Left lung (tissue), 10 donors: ENCODE measurements around the gene CCSER2. TPM values are rescaled to one million over a fixed set of nuclear protein-coding genes. Genes with fewer than 3 reads are reported as not detected.

Experiments
- ATAC-seq: fragments of 200-7000 bp; cut with Tn5 transposase; one replicate; pipeline ENCODE4 v1.9.1; 2020; ENCODE audit warnings: moderate library complexity
- DNase-seq, 4 donors: peaks; one replicate each; pipeline ENCODE4 v3.0.0-alpha.2; 2013 to 2020
- H3K27ac ChIP-seq, 2 donors: fragments of 200-600 bp; sonication (generic) in 1 of 2; one replicate each; pipeline versions ENCODE4 v1.5.0 to v1.8.0; 2020 to 2021
- H3K27me3 ChIP-seq, 2 donors: fragments of 200-600 bp; sonication (generic) in 1 of 2; one replicate each; pipeline versions ENCODE4 v1.5.0 to v1.8.0; 2020 to 2021
- H3K36me3 ChIP-seq, 2 donors: fragments of 200-600 bp; sonication (generic) in 1 of 2; one replicate each; pipeline versions ENCODE4 v1.5.0 to v1.8.0; 2020 to 2021
- H3K4me1 ChIP-seq, 2 donors: fragments of 200-600 bp; one replicate each; pipeline ENCODE4 v1.8.0; 2021
- H3K4me3 ChIP-seq, 2 donors: fragments of 200-600 bp; sonication (generic) in 1 of 2; one replicate each; pipeline versions ENCODE4 v1.5.0 to v1.8.0; 2020 to 2021; ENCODE audit warnings: mild to moderate bottlenecking in 1 of 2
- H3K9me3 ChIP-seq, 2 donors: fragments of 200-600 bp; sonication (generic) in 1 of 2; one replicate each; pipeline versions ENCODE4 v1.5.0 to v1.8.0; 2020 to 2021
- CTCF ChIP-seq, 2 donors: fragments of 200-600 bp; sonication (generic) in 1 of 2; IDR thresholded peaks; one replicate each; pipeline versions ENCODE4 v1.5.0 to v1.8.0; 2021; ENCODE audit warnings: antibody characterized with exemption in 2 of 2
- intact Hi-C, 2 donors: fragments of 100-400 bp; cut with DNase I; formaldehyde crosslinking; loops; one replicate each; pipeline versions ENCODE4 v1.11.2 to v1.14.2; 2022
- polyA plus RNA-seq, 6 donors: library from polyadenylated mRNA; unstranded; fragments of 120-200 nt; gene quantifications; one replicate each; pipeline ENCODE4 v1.2.1, GENCODE V29; 2013; ENCODE audit not compliant: insufficient read length in 6 of 6
- total RNA-seq, 2 donors: library from RNA; stranded (reverse); fragmentation: NEBNext Ultra II Directional; extraction: Animal tissue kit (Norgen Biotek cat#: 25700); gene quantifications; one replicate each; pipeline ENCODE4 v1.2.1, GENCODE V29; 2021
- donor health status: DM: no; HTN: yes; CAD: no.
- donor health status: DM: no; HTN: no; CAD: no.

The CCSER2 gene
- total and polyA plus RNA-seq, 8 donors = 32.7 to 65.5 (median 37.9) TPM

DNA sequence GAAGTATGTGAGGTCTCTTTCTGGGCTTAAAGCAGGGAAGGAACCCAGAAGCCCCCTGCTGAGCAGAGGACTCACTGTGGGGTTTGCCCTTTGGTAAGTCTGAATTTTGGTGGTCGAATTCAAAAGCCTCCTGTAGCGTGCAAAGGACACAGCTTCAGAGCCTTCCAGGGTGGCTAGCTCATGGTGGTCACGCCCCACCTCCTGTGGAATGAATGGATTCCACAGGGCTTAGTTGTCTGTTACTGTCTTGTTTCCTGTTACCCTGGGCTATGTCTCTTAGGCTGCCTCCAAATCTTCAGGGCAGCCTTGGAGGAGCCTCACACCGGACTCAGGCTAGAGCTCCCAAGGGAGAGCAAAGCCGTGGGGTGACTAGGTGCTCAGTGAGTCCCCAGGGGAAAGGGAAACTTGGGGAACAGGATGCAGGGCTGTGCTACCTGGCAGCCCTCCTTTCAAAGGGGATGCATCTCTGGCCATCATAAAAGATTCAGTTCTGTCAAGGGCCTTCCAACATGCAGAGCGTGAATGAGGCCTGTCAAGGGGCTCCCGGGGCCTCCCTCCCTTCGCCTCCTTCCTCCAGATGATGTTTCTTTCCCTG, 211.7 kb downstream of the CCSER2 start:
- no peak overlapping the region for H3K27ac ChIP-seq
- intact Hi-C loops = no loop called here
- DNase-seq (no peak), ATAC-seq (no peak)
- no peak overlapping the region for H3K4me3 ChIP-seq
- TF ChIP-seq CTCF (IDR thresholded peaks at IDR 0.05) = no peak
- peaks cover 0 to 15% of the 10 kb centered on the region in 2 donors for H3K4me1 ChIP-seq
- no peaks in the 10 kb centered on the region for H3K36me3 ChIP-seq
- H3K9me3 ChIP-seq = no peaks in the 10 kb centered on the region
- H3K27me3 ChIP-seq = peaks cover 0 to 29% of the 10 kb centered on the region in 2 donors

DNA sequence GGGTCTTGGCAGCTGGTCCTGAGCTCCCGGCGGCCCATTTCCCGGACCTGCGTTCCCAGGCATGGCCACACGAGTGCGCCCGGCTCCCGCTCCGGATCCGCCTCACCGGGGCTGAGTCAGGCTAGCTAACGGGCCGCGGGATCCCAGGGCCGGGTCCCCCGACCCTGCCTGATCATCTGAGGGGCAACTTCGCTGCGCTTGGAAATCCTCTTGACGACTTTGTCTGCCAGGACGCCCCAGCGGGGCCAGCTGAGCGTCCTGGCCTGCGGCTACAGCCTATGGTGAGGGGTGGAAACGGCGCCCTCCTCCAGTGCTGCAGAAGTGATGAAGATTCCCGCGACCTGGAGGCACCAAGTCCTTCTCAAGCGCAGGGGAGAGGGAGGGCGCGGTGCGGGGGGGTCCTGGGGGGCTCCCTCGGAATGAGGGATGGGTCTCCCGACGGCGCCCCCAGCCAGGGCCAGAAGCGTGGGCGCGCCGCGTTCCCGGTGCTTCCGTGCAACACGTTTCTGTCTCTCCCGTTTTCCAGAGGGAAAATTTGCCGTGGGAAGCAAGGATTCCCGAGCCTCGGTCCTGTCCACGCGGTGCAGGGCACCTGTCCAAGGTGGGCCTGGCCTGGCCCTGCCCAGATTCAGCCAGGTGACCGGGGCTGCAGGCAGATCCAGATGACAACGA, 212.4 kb downstream of the CCSER2 start:
- no peak overlapping the region for H3K27ac ChIP-seq
- H3K36me3 ChIP-seq = no peaks in the 10 kb centered on the region
- H3K4me3 ChIP-seq = peak overlapping the region; percentile 18 to 23
- intact Hi-C loops = no loop called here
- DNase-seq (peak; percentile 32 to 90 (median 42)), ATAC-seq (peak; percentile 92)
- H3K9me3 ChIP-seq = no peaks in the 10 kb centered on the region
- H3K27me3 ChIP-seq = peaks cover 0 to 29% of the 10 kb centered on the region in 2 donors
- TF ChIP-seq CTCF (IDR thresholded peaks at IDR 0.05) = peak; percentile 71 to 79
- peaks cover 0 to 15% of the 10 kb centered on the region in 2 donors for H3K4me1 ChIP-seq

- Histone ChIP-seq H3K36me3 (no peaks in the 10 kb centered on the region), H3K4me1 (peaks cover 0 to 15% of the 10 kb centered on the region in 2 donors), H3K4me3 (no peak overlapping the region), H3K27me3 (peaks cover 0 to 29% of the 10 kb centered on the region in 2 donors), H3K9me3 (no peaks in the 10 kb centered on the region), H3K27ac (no peak overlapping the region)
- TF ChIP-seq CTCF (IDR thresholded peaks at IDR 0.05) = no peak
- intact Hi-C loops = no loop called here
- ATAC-seq (peak; percentile 3), DNase-seq (no peak)
These were observed 212.9 kb downstream of the CCSER2 start for GRCh38 chr10:84541289-84541637.

- H3K36me3 ChIP-seq = no peaks in the 10 kb centered on the region
- DNase-seq (no peak), ATAC-seq (no peak)
- no peak overlapping the region for H3K4me3 ChIP-seq
- H3K4me1 ChIP-seq = peaks cover 0 to 9% of the 10 kb centered on the region in 2 donors
- H3K27me3 ChIP-seq = peaks cover 0 to 31% of the 10 kb centered on the region in 2 donors
- no peaks in the 10 kb centered on the region for H3K9me3 ChIP-seq
- intact Hi-C loops = no loop called here
- H3K27ac ChIP-seq = no peak overlapping the region
- TF ChIP-seq CTCF (IDR thresholded peaks at IDR 0.05) = no peak
These were observed 214.4 kb downstream of the CCSER2 start for GRCh38 chr10:84542522-84543490.

- H3K36me3 ChIP-seq = no peaks in the 10 kb centered on the region
- no peaks in the 10 kb centered on the region for H3K9me3 ChIP-seq
- H3K4me1 ChIP-seq = peaks cover 0 to 9% of the 10 kb centered on the region in 2 donors
- TF ChIP-seq CTCF (IDR thresholded peaks at IDR 0.05) = no peak
- intact Hi-C loops = no loop called here
- H3K4me3 ChIP-seq = no peak overlapping the region
- no peak for DNase-seq
- peaks cover 0 to 40% of the 10 kb centered on the region in 2 donors for H3K27me3 ChIP-seq
- no peak overlapping the region for H3K27ac ChIP-seq
- no peak for ATAC-seq
These were observed 215.6 kb downstream of the CCSER2 start for GRCh38 chr10:84543948-84544347.
